Central memory CD8-positive, alpha-beta T cell (primary cell): ENCODE measurements around the gene STN1.

Experiments used
- ATAC-seq: fragments of 150-1000 bp; cut with Tn5 transposase; replicated peaks from 2 replicates; pipeline ENCODE4 v1.10.0; 2022; ENCODE audit warnings: mild to moderate bottlenecking, moderate FRiP score, moderate number of reproducible peaks; ENCODE audit not compliant: poor library complexity, severe bottlenecking; ENCODE audit errors: extremely low read depth
- DNase-seq, 2 donors: peaks; one replicate each; pipeline ENCODE4 v3.0.0; 2021; ENCODE audit warnings: low spot score in 2 of 2
- H3K27ac Mint-ChIP-seq: one replicate; pipeline ENCODE4 v1.8.0; 2022; ENCODE audit warnings: low read depth, mild to moderate bottlenecking, moderate library complexity, mixed read lengths
- H3K27me3 Mint-ChIP-seq: one replicate; pipeline ENCODE4 v1.8.0; 2022; ENCODE audit warnings: mixed read lengths
- H3K36me3 Mint-ChIP-seq: one replicate; pipeline ENCODE4 v1.8.0; 2022; ENCODE audit warnings: mild to moderate bottlenecking, moderate library complexity, mixed read lengths; ENCODE audit not compliant: insufficient read depth
- H3K4me1 Mint-ChIP-seq: one replicate; pipeline ENCODE4 v1.8.0; 2022; ENCODE audit warnings: mixed read lengths
- H3K4me3 Mint-ChIP-seq: one replicate; pipeline ENCODE4 v1.8.0; 2022; ENCODE audit warnings: mild to moderate bottlenecking, moderate library complexity, mixed read lengths
- H3K9me3 Mint-ChIP-seq: one replicate; pipeline ENCODE4 v1.8.0; 2022; ENCODE audit warnings: mixed read lengths

STN1 gene

GRCh38 chr10:103834436-103835095 is 83.4 kb downstream of the STN1 start:
- no peaks in the 10 kb centered on the region for H3K4me1 Mint-ChIP-seq

GRCh38 chr10:103833731-103834365 is 84.1 kb downstream of the STN1 start:
- peaks cover 23% of the 10 kb centered on the region for H3K27me3 Mint-ChIP-seq
- DNase-seq, result no peak
- H3K4me3 Mint-ChIP-seq, result no peak overlapping the region
- no peak overlapping the region for H3K27ac Mint-ChIP-seq
- H3K36me3 Mint-ChIP-seq, result no peaks in the 10 kb centered on the region
- ATAC-seq, result no peak
- no peaks in the 10 kb centered on the region for H3K9me3 Mint-ChIP-seq
- H3K4me1 Mint-ChIP-seq, result no peaks in the 10 kb centered on the region

More at GRCh38 chr10:103834436-103835095, 83.4 kb downstream of the STN1 start:
- H3K9me3 Mint-ChIP-seq, result no peaks in the 10 kb centered on the region
- no peaks in the 10 kb centered on the region for H3K36me3 Mint-ChIP-seq
- no peak overlapping the region for H3K4me3 Mint-ChIP-seq
- peaks cover 16% of the 10 kb centered on the region for H3K27me3 Mint-ChIP-seq
- DNase-seq (no peak), ATAC-seq (no peak)
- H3K27ac Mint-ChIP-seq, result no peak overlapping the region

- ATAC-seq, result no peak
- DNase-seq, result no peak
- Mint-ChIP-seq H3K27ac (no peak overlapping the region), H3K4me3 (no peak overlapping the region), H3K36me3 (no peaks in the 10 kb centered on the region), H3K4me1 (no peaks in the 10 kb centered on the region), H3K27me3 (peaks cover 28% of the 10 kb centered on the region), H3K9me3 (no peaks in the 10 kb centered on the region)
Observed at GRCh38 chr10:103832806-103833205, 85.2 kb downstream of the STN1 start.
